Measurements from ENCODE around the gene HSD11B2. TPM values are rescaled to one million over a fixed set of nuclear protein-coding genes. Genes with fewer than 3 reads are reported as not detected.

Gene HSD11B2
- total and polyA plus RNA-seq, 2 of the 8 experiments (the other 6 are each of a cell fraction or from before 2014, with no cell fraction given): 28.7 to 32.9 TPM

GRCh38 chr16:67457611-67458010 is 26.7 kb downstream of the HSD11B2 start:
- 80% methylated on average over 7 of the region's 7 CpGs; no CpG with 5 or more reads in 1 of the 2 experiments for WGBS, 2 experiments (ENCODE audit: extremely low coverage in 1 of 2, insufficient coverage in 1 of 2, insufficient read length in 1 of 2, insufficient replicate concordance in 2 of 2, low coverage in 1 of 2, low lambda C conversion rate in 2 of 2, missing lambda C conversion rate in 1 of 2)
- Histone ChIP-seq H3K4me2 (ENCODE audit: insufficient read depth in 1 of 2, low read depth in 2 of 2, low read length in 2 of 2) (no peak overlapping the region), H3K18ac (ENCODE audit: extremely low read depth, low read length) (no peak overlapping the region), H4K91ac (replicated peaks; ENCODE audit: insufficient read length, low read length) (no peak overlapping the region), H3K4me1 (replicated peaks in 1 of 4; ENCODE audit: control insufficient read depth in 3 of 4, insufficient read depth in 4 of 4, low read length in 3 of 4) (no peaks in the 10 kb centered on the region; a peak in 1 of 7 replicates), H2BK5ac (ENCODE audit: low read depth, low read length) (no peak overlapping the region), H2BK20ac (ENCODE audit: low read length) (no peak overlapping the region), H2AK5ac (ENCODE audit: low read depth, low read length) (no peak overlapping the region), H3K4me3 (ENCODE audit: extremely low read depth in 1 of 4, insufficient read depth in 2 of 4, low read depth in 3 of 4, low read length in 4 of 4) (no peak overlapping the region), H2BK12ac (ENCODE audit: low read depth, low read length) (no peak overlapping the region), H3K14ac (ENCODE audit: insufficient read length) (no peak overlapping the region), H3K27ac (ENCODE audit: low read depth, low read length) (no peak overlapping the region), H3K79me1 (ENCODE audit: low read depth, low read length) (peaks cover 4% of the 10 kb centered on the region), H4K20me1 (replicated peaks in 1 of 2; ENCODE audit: control insufficient read depth in 1 of 2, insufficient read depth in 2 of 2, low read length in 2 of 2) (peaks cover 13 to 21% of the 10 kb centered on the region in 2 experiments), H3K79me2 (ENCODE audit: control insufficient read depth in 1 of 2, insufficient read depth in 2 of 2, low read length in 2 of 2) (no peaks in the 10 kb centered on the region), H3K4ac (replicated peaks; ENCODE audit: insufficient read length, low read depth, low read length) (no peak overlapping the region), H3K23me2 (ENCODE audit: low read depth, low read length) (no peaks in the 10 kb centered on the region), H3K9ac (replicated peaks in 1 of 4; ENCODE audit: extremely low read depth in 1 of 4, low read depth in 3 of 4, low read length in 3 of 4) (no peak overlapping the region), H4K8ac (ENCODE audit: extremely low read depth, insufficient read depth, low read length) (0 out of 2 replicates have a peak overlapping the region, but pooled peaks have one; percentile 39), H4K5ac (ENCODE audit: insufficient read length, low read depth, low read length) (no peak overlapping the region), H2BK15ac (ENCODE audit: low read length) (no peak overlapping the region), H3K27me3 (replicated peaks in 1 of 4; ENCODE audit: control insufficient read depth in 3 of 4, extremely low read depth in 1 of 4, insufficient read depth in 3 of 4, low read length in 3 of 4) (no peaks in the 10 kb centered on the region), H2BK120ac (replicated peaks; ENCODE audit: low read depth, low read length) (no peak overlapping the region), H3K9me3 (ENCODE audit: insufficient read depth in 2 of 2, low read depth in 1 of 2, low read length in 1 of 2) (no peaks in the 10 kb centered on the region), H2AFZ (ENCODE audit: low read length) (no peak overlapping the region), H3K36me3 (ENCODE audit: control insufficient read depth in 2 of 4, insufficient read depth in 4 of 4, low read length in 3 of 4) (no peaks in the 10 kb centered on the region), H3K56ac (replicated peaks; ENCODE audit: insufficient read length, low read depth, low read length) (no peak overlapping the region), H3K23ac (ENCODE audit: insufficient read length) (no peak overlapping the region)
- ChIA-PET POLR2A (ENCODE audit: partially characterized antibody) (interaction anchor here (1.1 to 1.2 kb wide), 2 partner anchors 10 to 21 kb away, joined by 5 read pairs; no protein-coding TSS in a partner anchor), CTCF (ENCODE audit: partially characterized antibody) (interaction anchor here (0.6 to 28.6 kb wide), 9 partner anchors 2 to 187 kb away, joined by 3 to 683 read pairs (median 6); partner anchors contain the start of genes ATP6V0D1, HSD11B2, KCTD19 and LRRC36)
- no peak for DNase-seq (ENCODE audit: low read depth in 1 of 2, low spot score in 2 of 2)
- FAIRE-seq: no peak
- TF ChIP-seq BACH1 (IDR thresholded peaks at IDR 0.05; ENCODE audit: low read length): no peak
- no peak for TF ChIP-seq HDAC2 (IDR thresholded peaks at IDR 0.05; ENCODE audit: borderline replicate concordance in 1 of 2, low read depth in 2 of 2, low read length in 2 of 2)
- TF ChIP-seq MAFK (IDR thresholded peaks at IDR 0.05; ENCODE audit: low read depth, low read length): no peak
- TF ChIP-seq EZH2 (IDR thresholded peaks at IDR 0.05; ENCODE audit: low read depth, low read length, severe bottlenecking): no peak
- no peak for TF ChIP-seq TEAD4 (IDR thresholded peaks at IDR 0.05; ENCODE audit: low read depth, low read length)
- TF ChIP-seq RBBP5 (IDR thresholded peaks at IDR 0.05; ENCODE audit: borderline replicate concordance, low read depth, low read length): no peak
- TF ChIP-seq CTBP2 (IDR thresholded peaks at IDR 0.05; ENCODE audit: borderline replicate concordance, insufficient read depth, insufficient read length, low read length): no peak
- TF ChIP-seq TBP (IDR thresholded peaks at IDR 0.05; ENCODE audit: low read depth, low read length): no peak
- no peak for TF ChIP-seq KDM4A (IDR thresholded peaks at IDR 0.05; ENCODE audit: low read depth, low read length, severe bottlenecking)
- no peak for TF ChIP-seq NANOG (IDR thresholded peaks at IDR 0.05; ENCODE audit: insufficient read depth, low read depth, low read length, poor library complexity, severe bottlenecking)
- TF ChIP-seq KDM5A (IDR thresholded peaks at IDR 0.05; ENCODE audit: low read length): no peak
- no peak for TF ChIP-seq SP2 (IDR thresholded peaks at IDR 0.05; ENCODE audit: low read length)
- TF ChIP-seq CREB1 (IDR thresholded peaks at IDR 0.05): no peak
